ENCODE measurements around the gene OPCML. TPM values are rescaled to one million over a fixed set of nuclear protein-coding genes. Genes with fewer than 3 reads are reported as not detected.

Gene OPCML
- polyA plus RNA-seq, 5 donors = 0.76 to 4.7 (median 1.5) TPM

GRCh38 chr11:133503776-133504175 is 28.5 kb downstream of the OPCML start:
- DNase-seq = no peak

- DNase-seq = peak; percentile 2 to 3
Observed at GRCh38 chr11:133503236-133503635, 29.1 kb downstream of the OPCML start.

- DNase-seq = no peak
Observed at GRCh38 chr11:133501643-133502539, 30.4 kb downstream of the OPCML start.

- DNase-seq = no peak
Observed at GRCh38 chr11:133500936-133501335, 31.4 kb downstream of the OPCML start.

GRCh38 chr11:133500435-133500834 is 31.9 kb downstream of the OPCML start:
- DNase-seq = no peak

- no peak for DNase-seq
Observed at GRCh38 chr11:133498969-133499368, 33.3 kb downstream of the OPCML start.

GRCh38 chr11:133497477-133498140 is 34.7 kb downstream of the OPCML start:
- DNase-seq = no peak

- DNase-seq = no peak
Observed at GRCh38 chr11:133492895-133493294, 39.4 kb downstream of the OPCML start.

- DNase-seq = no peak
Observed at GRCh38 chr11:133491680-133492383, 40.5 kb downstream of the OPCML start.

- DNase-seq = no peak
Observed at GRCh38 chr11:133480722-133481121, 51.6 kb downstream of the OPCML start.

GRCh38 chr11:133479209-133479608 is 53.1 kb downstream of the OPCML start:
- DNase-seq = no peak

- no peak for DNase-seq
Observed at GRCh38 chr11:133477251-133477625, 55.1 kb downstream of the OPCML start.

GRCh38 chr11:133476570-133477250 is 55.6 kb downstream of the OPCML start:
- no peak for DNase-seq

- no peak for DNase-seq
Observed at GRCh38 chr11:133474461-133474860, 57.8 kb downstream of the OPCML start.

- no peak for DNase-seq
Observed at GRCh38 chr11:133467686-133468085, 64.6 kb downstream of the OPCML start.

- no peak for DNase-seq
Observed at GRCh38 chr11:133443206-133443747, 89.0 kb downstream of the OPCML start.

GRCh38 chr11:133441964-133442660 is 90.2 kb downstream of the OPCML start:
- DNase-seq = no peak

- DNase-seq = no peak
Observed at GRCh38 chr11:133425992-133426391, 106.3 kb downstream of the OPCML start.

- no peak for DNase-seq
Observed at GRCh38 chr11:133425245-133425644, 107.1 kb downstream of the OPCML start.

- no peak for DNase-seq
Observed at GRCh38 chr11:133418218-133418617, 114.1 kb downstream of the OPCML start.

- DNase-seq = no peak
Observed at GRCh38 chr11:133414506-133414905, 117.8 kb downstream of the OPCML start.

Measured in right lung (tissue), 5 donors.